Measurements from ENCODE around the gene FSTL5. TPM values are rescaled to one million over a fixed set of nuclear protein-coding genes. Genes with fewer than 3 reads are reported as not detected.

Gene FSTL5
- total RNA-seq, 2 donors from 2014 or later = 0.24 to 1.1 TPM

GRCh38 chr4:161345741-161346140, 818.1 kb downstream of the FSTL5 start:
- Mint-ChIP-seq H3K4me3 (no peak overlapping the region), H3K27me3 (ENCODE audit: insufficient read depth) (no peaks in the 10 kb centered on the region), H3K27ac (no peak overlapping the region), H3K4me1 (peaks cover 22% of the 10 kb centered on the region), H3K9me3 (no peaks in the 10 kb centered on the region), H3K36me3 (ENCODE audit: low read depth) (no peaks in the 10 kb centered on the region)
- Histone ChIP-seq H3K9me3 (ENCODE audit: control insufficient read depth, low read length) (no peaks in the 10 kb centered on the region), H3K27me3 (ENCODE audit: control insufficient read depth, insufficient read depth, low read length, poor library complexity, severe bottlenecking) (no peaks in the 10 kb centered on the region), H3K4me1 (ENCODE audit: control insufficient read depth, insufficient read depth, low read length) (peaks cover 4% of the 10 kb centered on the region), H3K4me3 (ENCODE audit: low read length) (no peak overlapping the region), H3K27ac (ENCODE audit: low read depth, low read length) (no peak overlapping the region), H3K36me3 (ENCODE audit: control insufficient read depth, insufficient read depth, low read length) (no peaks in the 10 kb centered on the region), H3K9ac (ENCODE audit: extremely low read depth, low read length, poor library complexity, severe bottlenecking) (no peak overlapping the region)
- no peak for TF ChIP-seq CTCF (conservative IDR thresholded peaks at IDR 0.05)
- no peak for DNase-seq
- WGBS, 2 experiments (ENCODE audit: insufficient coverage in 1 of 2, insufficient read length in 1 of 2) = 100% methylated on average over 1 of the region's 1 CpG; no CpG with 5 or more reads in 1 of the 2 experiments

GRCh38 chr4:161343569-161343950, 820.2 kb downstream of the FSTL5 start:
- DNase-seq = no peak
- Mint-ChIP-seq H3K36me3 (ENCODE audit: low read depth) (no peaks in the 10 kb centered on the region), H3K27me3 (ENCODE audit: insufficient read depth) (no peaks in the 10 kb centered on the region), H3K9me3 (no peaks in the 10 kb centered on the region), H3K4me1 (peaks cover 22% of the 10 kb centered on the region), H3K4me3 (no peak overlapping the region), H3K27ac (no peak overlapping the region)
- WGBS, 2 experiments (ENCODE audit: insufficient coverage in 1 of 2, insufficient read length in 1 of 2) = 86 to 92% methylated on average over 2 of the region's 2 CpGs
- no peaks in the 10 kb centered on the region for H3K9me3 ChIP-seq (ENCODE audit: control insufficient read depth, low read length)
- H3K27me3 ChIP-seq (ENCODE audit: control insufficient read depth, insufficient read depth, low read length, poor library complexity, severe bottlenecking) = no peaks in the 10 kb centered on the region
- H3K9ac ChIP-seq (ENCODE audit: extremely low read depth, low read length, poor library complexity, severe bottlenecking) = no peak overlapping the region
- peaks cover 4% of the 10 kb centered on the region for H3K4me1 ChIP-seq (ENCODE audit: control insufficient read depth, insufficient read depth, low read length)
- no peak overlapping the region for H3K27ac ChIP-seq (ENCODE audit: low read depth, low read length)
- no peak overlapping the region for H3K4me3 ChIP-seq (ENCODE audit: low read length)
- no peak for TF ChIP-seq CTCF (conservative IDR thresholded peaks at IDR 0.05)
- no peaks in the 10 kb centered on the region for H3K36me3 ChIP-seq (ENCODE audit: control insufficient read depth, insufficient read depth, low read length)

- Histone ChIP-seq H3K4me3 (ENCODE audit: low read length) (no peak overlapping the region), H3K27ac (ENCODE audit: low read depth, low read length) (no peak overlapping the region), H3K9ac (ENCODE audit: extremely low read depth, low read length, poor library complexity, severe bottlenecking) (no peak overlapping the region), H3K9me3 (ENCODE audit: control insufficient read depth, low read length) (no peaks in the 10 kb centered on the region), H3K27me3 (ENCODE audit: control insufficient read depth, insufficient read depth, low read length, poor library complexity, severe bottlenecking) (no peaks in the 10 kb centered on the region), H3K36me3 (ENCODE audit: control insufficient read depth, insufficient read depth, low read length) (no peaks in the 10 kb centered on the region), H3K4me1 (ENCODE audit: control insufficient read depth, insufficient read depth, low read length) (peaks cover 4% of the 10 kb centered on the region)
- H3K27ac Mint-ChIP-seq = no peak overlapping the region
- no peaks in the 10 kb centered on the region for H3K27me3 Mint-ChIP-seq (ENCODE audit: insufficient read depth)
- no peak overlapping the region for H3K4me3 Mint-ChIP-seq
- no peak for DNase-seq
- no peak for TF ChIP-seq CTCF (conservative IDR thresholded peaks at IDR 0.05)
- peaks cover 22% of the 10 kb centered on the region for H3K4me1 Mint-ChIP-seq
- WGBS, 2 experiments (ENCODE audit: insufficient coverage in 1 of 2, insufficient read length in 1 of 2) = 88 to 94% methylated on average over 4 to 6 of the region's 6 CpGs
- no peaks in the 10 kb centered on the region for H3K36me3 Mint-ChIP-seq (ENCODE audit: low read depth)
- H3K9me3 Mint-ChIP-seq = no peaks in the 10 kb centered on the region
These were observed 820.8 kb downstream of the FSTL5 start for GRCh38 chr4:161342881-161343568.

Data from endodermal cell (in vitro differentiated cells).